Measurements from ENCODE around the gene GABBR2.

DNA sequence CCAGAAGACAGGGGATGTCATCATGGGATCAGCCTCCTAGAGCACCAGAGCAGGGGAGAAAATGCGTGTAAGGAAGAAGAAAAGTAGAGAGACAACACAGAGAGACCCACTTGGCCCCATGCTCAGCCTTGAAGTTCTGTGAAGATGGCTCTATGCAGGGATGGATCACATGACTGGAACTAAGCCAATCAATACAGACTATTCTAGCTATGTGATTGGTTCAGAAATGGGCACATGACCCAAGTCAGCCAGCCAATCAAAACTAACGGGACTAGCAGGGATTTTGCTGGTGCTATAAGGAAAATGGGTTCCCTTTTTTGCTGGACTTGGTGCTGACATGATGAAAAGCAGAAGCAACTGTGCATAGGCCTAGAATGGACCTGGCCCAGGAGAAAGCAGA lies 280.3 kb downstream of the GABBR2 start:
- TF ChIP-seq, protein P1, sequence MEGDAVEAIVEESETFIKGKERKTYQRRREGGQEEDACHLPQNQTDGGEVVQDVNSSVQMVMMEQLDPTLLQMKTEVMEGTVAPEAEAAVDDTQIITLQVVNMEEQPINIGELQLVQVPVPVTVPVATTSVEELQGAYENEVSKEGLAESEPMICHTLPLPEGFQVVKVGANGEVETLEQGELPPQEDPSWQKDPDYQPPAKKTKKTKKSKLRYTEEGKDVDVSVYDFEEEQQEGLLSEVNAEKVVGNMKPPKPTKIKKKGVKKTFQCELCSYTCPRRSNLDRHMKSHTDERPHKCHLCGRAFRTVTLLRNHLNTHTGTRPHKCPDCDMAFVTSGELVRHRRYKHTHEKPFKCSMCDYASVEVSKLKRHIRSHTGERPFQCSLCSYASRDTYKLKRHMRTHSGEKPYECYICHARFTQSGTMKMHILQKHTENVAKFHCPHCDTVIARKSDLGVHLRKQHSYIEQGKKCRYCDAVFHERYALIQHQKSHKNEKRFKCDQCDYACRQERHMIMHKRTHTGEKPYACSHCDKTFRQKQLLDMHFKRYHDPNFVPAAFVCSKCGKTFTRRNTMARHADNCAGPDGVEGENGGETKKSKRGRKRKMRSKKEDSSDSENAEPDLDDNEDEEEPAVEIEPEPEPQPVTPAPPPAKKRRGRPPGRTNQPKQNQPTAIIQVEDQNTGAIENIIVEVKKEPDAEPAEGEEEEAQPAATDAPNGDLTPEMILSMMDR (conservative IDR thresholded peaks at IDR 0.05; ENCODE audit: low read depth in 2 of 2), result no peak
- TF ChIP-seq POLR2AphosphoS5 (IDR thresholded peaks at IDR 0.05; ENCODE audit: low read depth) (no peak), CREB1 (CRISPR knock-in tag; IDR thresholded peaks at IDR 0.05; ENCODE audit: low read depth) (no peak), EZH2 (IDR thresholded peaks at IDR 0.05; ENCODE audit: low read depth, unreplicated experiment) (no peak), ZNF114 (CRISPR knock-in tag; IDR thresholded peaks at IDR 0.05) (no peak), EZH2phosphoT487 (IDR thresholded peaks at IDR 0.05; ENCODE audit: unreplicated experiment) (no peak), JUNB (IDR thresholded peaks at IDR 0.05; ENCODE audit: unreplicated experiment) (no peak), NANOG (IDR thresholded peaks at IDR 0.05; ENCODE audit: borderline replicate concordance) (no peak)
- TF ChIP-seq, protein P2, sequence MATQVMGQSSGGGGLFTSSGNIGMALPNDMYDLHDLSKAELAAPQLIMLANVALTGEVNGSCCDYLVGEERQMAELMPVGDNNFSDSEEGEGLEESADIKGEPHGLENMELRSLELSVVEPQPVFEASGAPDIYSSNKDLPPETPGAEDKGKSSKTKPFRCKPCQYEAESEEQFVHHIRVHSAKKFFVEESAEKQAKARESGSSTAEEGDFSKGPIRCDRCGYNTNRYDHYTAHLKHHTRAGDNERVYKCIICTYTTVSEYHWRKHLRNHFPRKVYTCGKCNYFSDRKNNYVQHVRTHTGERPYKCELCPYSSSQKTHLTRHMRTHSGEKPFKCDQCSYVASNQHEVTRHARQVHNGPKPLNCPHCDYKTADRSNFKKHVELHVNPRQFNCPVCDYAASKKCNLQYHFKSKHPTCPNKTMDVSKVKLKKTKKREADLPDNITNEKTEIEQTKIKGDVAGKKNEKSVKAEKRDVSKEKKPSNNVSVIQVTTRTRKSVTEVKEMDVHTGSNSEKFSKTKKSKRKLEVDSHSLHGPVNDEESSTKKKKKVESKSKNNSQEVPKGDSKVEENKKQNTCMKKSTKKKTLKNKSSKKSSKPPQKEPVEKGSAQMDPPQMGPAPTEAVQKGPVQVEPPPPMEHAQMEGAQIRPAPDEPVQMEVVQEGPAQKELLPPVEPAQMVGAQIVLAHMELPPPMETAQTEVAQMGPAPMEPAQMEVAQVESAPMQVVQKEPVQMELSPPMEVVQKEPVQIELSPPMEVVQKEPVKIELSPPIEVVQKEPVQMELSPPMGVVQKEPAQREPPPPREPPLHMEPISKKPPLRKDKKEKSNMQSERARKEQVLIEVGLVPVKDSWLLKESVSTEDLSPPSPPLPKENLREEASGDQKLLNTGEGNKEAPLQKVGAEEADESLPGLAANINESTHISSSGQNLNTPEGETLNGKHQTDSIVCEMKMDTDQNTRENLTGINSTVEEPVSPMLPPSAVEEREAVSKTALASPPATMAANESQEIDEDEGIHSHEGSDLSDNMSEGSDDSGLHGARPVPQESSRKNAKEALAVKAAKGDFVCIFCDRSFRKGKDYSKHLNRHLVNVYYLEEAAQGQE (IDR thresholded peaks at IDR 0.05; ENCODE audit: unreplicated experiment), result no peak
- TF ChIP-seq, protein P3, sequence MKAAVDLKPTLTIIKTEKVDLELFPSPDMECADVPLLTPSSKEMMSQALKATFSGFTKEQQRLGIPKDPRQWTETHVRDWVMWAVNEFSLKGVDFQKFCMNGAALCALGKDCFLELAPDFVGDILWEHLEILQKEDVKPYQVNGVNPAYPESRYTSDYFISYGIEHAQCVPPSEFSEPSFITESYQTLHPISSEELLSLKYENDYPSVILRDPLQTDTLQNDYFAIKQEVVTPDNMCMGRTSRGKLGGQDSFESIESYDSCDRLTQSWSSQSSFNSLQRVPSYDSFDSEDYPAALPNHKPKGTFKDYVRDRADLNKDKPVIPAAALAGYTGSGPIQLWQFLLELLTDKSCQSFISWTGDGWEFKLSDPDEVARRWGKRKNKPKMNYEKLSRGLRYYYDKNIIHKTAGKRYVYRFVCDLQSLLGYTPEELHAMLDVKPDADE (IDR thresholded peaks at IDR 0.05), result no peak
- TF ChIP-seq, protein P4, sequence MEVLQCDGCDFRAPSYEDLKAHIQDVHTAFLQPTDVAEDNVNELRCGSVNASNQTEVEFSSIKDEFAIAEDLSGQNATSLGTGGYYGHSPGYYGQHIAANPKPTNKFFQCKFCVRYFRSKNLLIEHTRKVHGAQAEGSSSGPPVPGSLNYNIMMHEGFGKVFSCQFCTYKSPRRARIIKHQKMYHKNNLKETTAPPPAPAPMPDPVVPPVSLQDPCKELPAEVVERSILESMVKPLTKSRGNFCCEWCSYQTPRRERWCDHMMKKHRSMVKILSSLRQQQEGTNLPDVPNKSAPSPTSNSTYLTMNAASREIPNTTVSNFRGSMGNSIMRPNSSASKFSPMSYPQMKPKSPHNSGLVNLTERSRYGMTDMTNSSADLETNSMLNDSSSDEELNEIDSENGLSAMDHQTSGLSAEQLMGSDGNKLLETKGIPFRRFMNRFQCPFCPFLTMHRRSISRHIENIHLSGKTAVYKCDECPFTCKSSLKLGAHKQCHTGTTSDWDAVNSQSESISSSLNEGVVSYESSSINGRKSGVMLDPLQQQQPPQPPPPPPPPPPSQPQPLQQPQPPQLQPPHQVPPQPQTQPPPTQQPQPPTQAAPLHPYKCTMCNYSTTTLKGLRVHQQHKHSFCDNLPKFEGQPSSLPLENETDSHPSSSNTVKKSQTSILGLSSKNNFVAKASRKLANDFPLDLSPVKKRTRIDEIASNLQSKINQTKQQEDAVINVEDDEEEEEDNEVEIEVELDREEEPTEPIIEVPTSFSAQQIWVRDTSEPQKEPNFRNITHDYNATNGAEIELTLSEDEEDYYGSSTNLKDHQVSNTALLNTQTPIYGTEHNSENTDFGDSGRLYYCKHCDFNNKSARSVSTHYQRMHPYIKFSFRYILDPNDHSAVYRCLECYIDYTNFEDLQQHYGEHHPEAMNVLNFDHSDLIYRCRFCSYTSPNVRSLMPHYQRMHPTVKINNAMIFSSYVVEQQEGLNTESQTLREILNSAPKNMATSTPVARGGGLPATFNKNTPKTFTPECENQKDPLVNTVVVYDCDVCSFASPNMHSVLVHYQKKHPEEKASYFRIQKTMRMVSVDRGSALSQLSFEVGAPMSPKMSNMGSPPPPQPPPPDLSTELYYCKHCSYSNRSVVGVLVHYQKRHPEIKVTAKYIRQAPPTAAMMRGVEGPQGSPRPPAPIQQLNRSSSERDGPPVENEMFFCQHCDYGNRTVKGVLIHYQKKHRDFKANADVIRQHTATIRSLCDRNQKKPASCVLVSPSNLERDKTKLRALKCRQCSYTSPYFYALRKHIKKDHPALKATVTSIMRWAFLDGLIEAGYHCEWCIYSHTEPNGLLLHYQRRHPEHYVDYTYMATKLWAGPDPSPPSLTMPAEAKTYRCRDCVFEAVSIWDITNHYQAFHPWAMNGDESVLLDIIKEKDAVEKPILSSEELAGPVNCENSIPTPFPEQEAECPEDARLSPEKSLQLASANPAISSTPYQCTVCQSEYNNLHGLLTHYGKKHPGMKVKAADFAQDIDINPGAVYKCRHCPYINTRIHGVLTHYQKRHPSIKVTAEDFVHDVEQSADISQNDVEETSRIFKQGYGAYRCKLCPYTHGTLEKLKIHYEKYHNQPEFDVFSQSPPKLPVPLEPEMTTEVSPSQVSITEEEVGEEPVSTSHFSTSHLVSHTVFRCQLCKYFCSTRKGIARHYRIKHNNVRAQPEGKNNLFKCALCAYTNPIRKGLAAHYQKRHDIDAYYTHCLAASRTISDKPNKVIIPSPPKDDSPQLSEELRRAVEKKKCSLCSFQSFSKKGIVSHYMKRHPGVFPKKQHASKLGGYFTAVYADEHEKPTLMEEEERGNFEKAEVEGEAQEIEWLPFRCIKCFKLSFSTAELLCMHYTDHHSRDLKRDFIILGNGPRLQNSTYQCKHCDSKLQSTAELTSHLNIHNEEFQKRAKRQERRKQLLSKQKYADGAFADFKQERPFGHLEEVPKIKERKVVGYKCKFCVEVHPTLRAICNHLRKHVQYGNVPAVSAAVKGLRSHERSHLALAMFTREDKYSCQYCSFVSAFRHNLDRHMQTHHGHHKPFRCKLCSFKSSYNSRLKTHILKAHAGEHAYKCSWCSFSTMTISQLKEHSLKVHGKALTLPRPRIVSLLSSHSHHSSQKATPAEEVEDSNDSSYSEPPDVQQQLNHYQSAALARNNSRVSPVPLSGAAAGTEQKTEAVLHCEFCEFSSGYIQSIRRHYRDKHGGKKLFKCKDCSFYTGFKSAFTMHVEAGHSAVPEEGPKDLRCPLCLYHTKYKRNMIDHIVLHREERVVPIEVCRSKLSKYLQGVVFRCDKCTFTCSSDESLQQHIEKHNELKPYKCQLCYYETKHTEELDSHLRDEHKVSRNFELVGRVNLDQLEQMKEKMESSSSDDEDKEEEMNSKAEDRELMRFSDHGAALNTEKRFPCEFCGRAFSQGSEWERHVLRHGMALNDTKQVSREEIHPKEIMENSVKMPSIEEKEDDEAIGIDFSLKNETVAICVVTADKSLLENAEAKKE (CRISPR knock-in tag; IDR thresholded peaks at IDR 0.05), result no peak

Data from GM23338 (cell line).